ENCODE results near the gene CSMD2.

CSMD2 gene

GRCh38 chr1:33841494-33841893, 323.5 kb downstream of the CSMD2 start:
- DNase-seq = no peak

DNA sequence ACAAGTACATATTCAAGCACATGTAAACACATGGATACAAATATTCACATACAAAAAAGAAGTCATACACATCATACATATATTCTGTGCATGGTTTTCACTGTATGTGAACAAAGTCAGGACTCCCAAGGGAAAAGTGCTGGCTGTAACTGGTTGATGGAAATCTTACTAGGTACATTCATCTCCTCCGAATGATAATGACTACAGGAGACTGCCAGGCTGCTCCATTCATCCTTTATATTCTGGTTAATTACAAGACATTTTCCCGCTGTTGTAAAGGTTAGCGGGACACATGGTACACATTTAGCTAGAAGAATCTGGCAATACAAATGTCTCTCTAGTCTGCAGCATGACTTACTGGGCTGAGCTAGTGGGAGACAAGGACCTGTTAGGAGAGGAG, 327.4 kb downstream of the CSMD2 start:
- DNase-seq = no peak

DNA sequence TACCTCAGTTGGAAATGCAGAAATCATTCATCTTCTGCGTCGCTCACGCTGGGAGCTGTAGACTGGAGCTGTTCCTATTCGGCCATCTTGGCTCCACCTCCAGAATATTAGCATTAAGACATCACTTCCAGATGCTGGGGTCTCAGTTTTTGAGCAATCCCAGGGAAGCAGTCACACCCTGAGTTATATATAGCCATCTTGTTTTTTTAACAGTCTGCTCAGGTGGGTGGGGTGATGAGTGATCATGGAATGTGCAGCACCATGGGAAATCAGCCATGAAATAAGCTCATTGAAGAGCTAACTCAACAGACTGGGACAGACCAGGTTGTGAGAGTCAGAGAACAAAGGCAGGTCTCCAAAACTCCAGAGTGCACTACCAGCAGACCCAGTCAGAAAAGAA, 328.1 kb downstream of the CSMD2 start:
- DNase-seq = no peak

GRCh38 chr1:33828654-33829053, 336.4 kb downstream of the CSMD2 start:
- no peak for DNase-seq

GRCh38 chr1:33828059-33828458, 337.0 kb downstream of the CSMD2 start:
- DNase-seq = no peak

GRCh38 chr1:33826711-33827110, 338.3 kb downstream of the CSMD2 start:
- no peak for DNase-seq

DNA sequence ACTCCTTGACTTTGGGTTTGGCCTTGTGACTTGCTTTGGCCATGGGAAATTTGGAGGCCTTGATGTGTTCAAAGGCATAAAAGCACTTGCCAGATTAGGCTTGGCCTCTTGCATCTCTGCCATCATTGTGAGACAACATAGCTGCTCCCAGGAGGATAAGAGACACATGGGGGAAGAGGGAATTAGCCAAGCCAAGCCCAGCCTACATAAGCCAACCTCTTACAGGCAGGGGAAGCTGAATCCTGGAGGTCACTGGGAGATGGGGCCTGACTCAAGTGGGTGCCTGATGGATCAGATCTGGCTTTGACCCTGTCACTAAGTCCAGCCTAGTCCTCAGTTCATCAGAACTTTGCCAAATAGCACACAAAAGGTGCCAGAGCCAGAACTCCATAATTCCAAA, 338.7 kb downstream of the CSMD2 start:
- DNase-seq = no peak

- DNase-seq = no peak
Observed at GRCh38 chr1:33825506-33825905, 339.5 kb downstream of the CSMD2 start.

- DNase-seq = no peak
Observed at GRCh38 chr1:33824971-33825370, 340.1 kb downstream of the CSMD2 start.

GRCh38 chr1:33824321-33824720, 340.7 kb downstream of the CSMD2 start:
- no peak for DNase-seq

DNA sequence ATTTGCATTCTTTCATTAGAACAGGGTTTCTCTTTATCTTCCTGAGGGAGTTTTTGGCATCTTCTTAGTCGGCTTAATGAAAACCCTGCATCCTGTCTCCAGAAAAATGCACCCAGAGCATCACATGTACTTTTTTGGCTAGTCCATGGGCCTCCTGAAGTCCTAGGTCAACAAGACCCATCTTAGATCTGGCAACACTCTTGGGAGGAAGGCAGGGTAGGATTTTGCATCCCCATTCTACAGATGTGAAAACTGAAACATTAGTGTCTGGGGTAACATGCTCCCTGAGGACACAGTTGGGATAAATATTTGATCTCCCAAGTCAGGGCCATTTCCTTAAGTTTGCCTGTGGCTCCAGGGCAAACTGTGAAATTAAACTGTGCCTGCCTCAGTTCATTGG, 341.2 kb downstream of the CSMD2 start:
- DNase-seq = no peak

GRCh38 chr1:33823401-33823800, 341.6 kb downstream of the CSMD2 start:
- no peak for DNase-seq

DNA sequence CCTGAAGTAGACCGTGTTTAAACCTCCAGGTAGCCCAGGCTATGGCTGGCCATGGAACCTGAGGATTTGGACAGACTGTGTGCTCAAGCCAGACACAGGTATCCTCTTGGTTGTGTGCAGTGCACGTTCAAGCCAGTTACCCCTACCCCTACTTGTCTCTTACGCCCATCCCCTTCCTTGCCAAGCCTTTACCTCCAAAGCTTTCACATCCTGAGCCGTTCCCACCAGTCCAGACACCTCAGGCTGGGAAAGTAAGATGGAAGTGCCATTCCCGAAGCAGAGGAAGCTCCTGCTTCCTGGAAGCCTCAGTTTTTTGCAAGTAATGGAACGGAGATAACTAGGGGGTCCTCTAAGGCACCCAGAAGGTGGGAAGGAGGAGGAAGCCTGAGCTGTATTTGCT, 342.6 kb downstream of the CSMD2 start:
- DNase-seq = no peak

DNA sequence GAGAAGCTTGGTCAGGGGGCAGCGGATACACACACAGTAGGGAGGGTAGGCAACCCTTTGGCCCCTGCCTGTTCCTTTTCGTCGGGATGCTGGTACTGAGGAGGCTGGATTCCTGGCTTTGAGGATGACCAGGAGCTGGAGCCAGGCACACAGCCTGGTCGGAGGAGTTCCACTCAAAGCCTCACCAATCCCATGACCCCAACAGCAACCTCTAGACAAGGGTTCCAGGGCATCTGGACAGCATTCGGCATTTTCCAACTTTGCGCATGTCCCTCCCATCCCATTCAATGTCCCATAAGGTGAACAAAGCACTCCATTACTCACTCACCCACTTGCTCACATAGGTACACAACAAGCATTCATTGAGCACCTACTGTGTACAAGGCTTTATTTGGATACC, 343.7 kb downstream of the CSMD2 start:
- no peak for DNase-seq

- no peak for DNase-seq
Observed at GRCh38 chr1:33820804-33821203, 344.2 kb downstream of the CSMD2 start.

- DNase-seq = no peak
Observed at GRCh38 chr1:33819913-33820311, 345.1 kb downstream of the CSMD2 start.

DNA sequence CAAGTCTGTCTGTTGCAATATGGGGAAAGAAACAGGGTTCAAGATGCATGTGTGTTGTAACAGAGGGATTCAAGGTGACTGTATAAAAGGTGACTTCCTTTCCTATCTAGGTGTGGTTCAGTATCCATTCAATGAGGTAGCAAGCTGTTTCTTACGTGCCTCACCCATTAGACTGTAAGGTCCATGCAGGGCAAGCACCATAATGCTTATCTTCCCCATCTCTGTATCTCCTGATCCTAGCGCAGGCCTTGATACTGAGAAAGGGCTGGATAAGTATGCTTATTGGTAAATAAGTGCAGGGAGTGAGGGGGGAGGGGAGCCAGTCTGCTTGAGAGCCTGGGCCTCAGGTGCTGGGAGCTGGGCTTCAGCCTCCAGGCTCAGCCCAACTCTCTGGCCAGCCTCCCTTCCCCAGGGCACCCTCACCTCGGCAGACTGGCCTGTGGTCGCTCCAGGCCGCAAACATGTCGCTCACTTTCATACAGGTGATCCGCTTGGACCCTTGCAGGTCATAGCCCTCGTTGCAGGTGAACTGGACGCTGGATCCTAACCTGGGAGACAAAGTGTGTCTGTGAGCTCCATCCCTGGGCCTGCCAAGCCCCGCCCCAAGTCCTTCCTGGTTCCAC, 345.6 kb downstream of the CSMD2 start:
- DNase-seq = no peak

- no peak for DNase-seq
Observed at GRCh38 chr1:33818071-33818470, 347.0 kb downstream of the CSMD2 start.

GRCh38 chr1:33815061-33815460, 350.0 kb downstream of the CSMD2 start:
- DNase-seq = no peak

- DNase-seq = no peak
Observed at GRCh38 chr1:33814166-33814565, 350.9 kb downstream of the CSMD2 start.

GRCh38 chr1:33810571-33810970, 354.5 kb downstream of the CSMD2 start:
- DNase-seq = no peak

DNA sequence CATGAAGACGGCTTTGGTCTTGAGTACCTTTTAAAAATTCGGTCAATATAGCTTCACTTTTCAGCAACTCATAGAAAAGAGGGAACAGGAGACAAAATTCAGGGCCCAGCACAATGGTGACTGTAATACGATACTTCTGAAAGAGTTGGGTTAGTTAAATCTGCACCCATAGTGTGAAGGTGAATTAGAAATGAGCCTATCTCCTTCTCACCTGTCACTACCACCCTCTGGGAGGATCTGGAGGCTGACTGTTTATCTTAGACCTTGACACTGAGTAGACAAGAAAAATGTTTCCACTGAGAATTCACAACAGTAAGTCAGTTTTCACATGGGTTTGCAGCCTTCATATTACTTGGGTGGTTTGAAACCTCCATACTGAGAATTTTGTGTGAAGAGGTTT, 359.0 kb downstream of the CSMD2 start:
- DNase-seq = no peak

- no peak for DNase-seq
Observed at GRCh38 chr1:33802268-33802667, 362.8 kb downstream of the CSMD2 start.

DNA sequence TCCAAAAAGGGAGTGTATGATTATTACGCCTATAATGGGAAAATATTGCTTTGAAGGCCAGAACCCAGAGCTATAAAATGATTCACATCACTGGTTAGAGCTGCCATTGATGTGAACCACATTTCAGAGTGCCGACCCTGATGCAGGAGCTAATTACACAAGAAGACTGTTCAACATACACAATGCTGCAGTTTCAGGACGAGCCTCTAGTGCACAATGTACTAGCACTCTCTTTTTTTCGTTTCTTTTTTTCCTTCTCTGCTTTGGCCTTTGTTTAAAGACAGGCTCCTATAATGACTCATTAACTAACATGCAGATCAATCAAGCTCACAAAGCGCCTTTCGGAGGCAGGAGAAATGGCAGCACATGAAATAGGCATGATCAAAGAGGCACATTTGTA, 367.2 kb downstream of the CSMD2 start:
- no peak for DNase-seq

GRCh38 chr1:33792651-33793050, 372.4 kb downstream of the CSMD2 start:
- no peak for DNase-seq

DNA sequence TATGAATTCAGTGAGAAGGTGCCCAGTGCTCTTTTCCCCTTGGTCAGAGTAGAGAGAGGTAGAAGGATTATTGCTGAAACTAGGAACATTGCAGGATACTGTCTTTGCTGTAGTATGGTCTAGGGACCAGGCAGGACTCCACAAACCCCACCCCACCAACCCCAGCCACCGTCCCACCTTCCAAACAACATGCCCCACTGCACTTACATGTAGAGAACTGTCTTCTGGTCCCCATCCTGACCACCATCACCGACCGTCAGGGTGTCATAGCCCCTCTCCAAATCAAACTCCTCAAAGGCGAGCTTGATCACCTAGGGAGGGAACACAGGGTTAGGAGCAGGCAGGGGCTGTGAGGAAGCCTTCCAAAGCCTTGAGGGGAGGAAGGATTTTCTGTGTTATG, 372.8 kb downstream of the CSMD2 start:
- no peak for DNase-seq

All from RPMI8226 (cell line).